Nephron (organoid): Measurements from ENCODE around the gene DGKE.

Source experiments
- H3K27ac Mint-ChIP-seq, 3 experiments: 2 replicates each; pipeline ENCODE4 v1.8.0; 2020; ENCODE audit warnings: mixed read lengths in 3 of 3, mild to moderate bottlenecking in 2 of 3, moderate library complexity in 1 of 3
- H3K27me3 Mint-ChIP-seq: 2 replicates; pipeline ENCODE4 v1.8.0; 2021; ENCODE audit warnings: low read depth, mild to moderate bottlenecking, moderate library complexity, mixed read lengths
- H3K36me3 Mint-ChIP-seq: 2 replicates; pipeline ENCODE4 v1.8.0; 2020; ENCODE audit warnings: low read depth, mixed read lengths
- H3K4me1 Mint-ChIP-seq: 2 replicates; pipeline ENCODE4 v1.8.0; 2020; ENCODE audit warnings: mixed read lengths
- H3K4me3 Mint-ChIP-seq, 3 experiments: 2 replicates each; pipeline ENCODE4 v1.8.0; 2020; ENCODE audit warnings: mild to moderate bottlenecking in 3 of 3, mixed read lengths in 3 of 3, moderate library complexity in 2 of 3
- H3K9me3 Mint-ChIP-seq: 2 replicates; pipeline ENCODE4 v1.8.0; 2020; ENCODE audit warnings: mixed read lengths
- TF ChIP-seq, protein P1 (sequence below), 3 experiments: fragments of 200-600 bp; sonication (generic); IDR thresholded peaks; one replicate each; pipeline ENCODE4 v1.5.0; 2021; ENCODE audit warnings: antibody characterized with exemption in 3 of 3; ENCODE audit not compliant: unreplicated experiment in 3 of 3

The DGKE gene

GRCh38 chr17:56833809-56834379 lies at the start of gene DGKE, which contains the start of gene C17orf67:
Gene DGKE (plus strand): TSS chr17:56834151. CDS start chr17:56834796, 645 bp downstream.
Gene C17orf67 (minus strand): TSS chr17:56833920. CDS start chr17:56815810, 18,110 bp downstream.
- TF ChIP-seq, protein P1, sequence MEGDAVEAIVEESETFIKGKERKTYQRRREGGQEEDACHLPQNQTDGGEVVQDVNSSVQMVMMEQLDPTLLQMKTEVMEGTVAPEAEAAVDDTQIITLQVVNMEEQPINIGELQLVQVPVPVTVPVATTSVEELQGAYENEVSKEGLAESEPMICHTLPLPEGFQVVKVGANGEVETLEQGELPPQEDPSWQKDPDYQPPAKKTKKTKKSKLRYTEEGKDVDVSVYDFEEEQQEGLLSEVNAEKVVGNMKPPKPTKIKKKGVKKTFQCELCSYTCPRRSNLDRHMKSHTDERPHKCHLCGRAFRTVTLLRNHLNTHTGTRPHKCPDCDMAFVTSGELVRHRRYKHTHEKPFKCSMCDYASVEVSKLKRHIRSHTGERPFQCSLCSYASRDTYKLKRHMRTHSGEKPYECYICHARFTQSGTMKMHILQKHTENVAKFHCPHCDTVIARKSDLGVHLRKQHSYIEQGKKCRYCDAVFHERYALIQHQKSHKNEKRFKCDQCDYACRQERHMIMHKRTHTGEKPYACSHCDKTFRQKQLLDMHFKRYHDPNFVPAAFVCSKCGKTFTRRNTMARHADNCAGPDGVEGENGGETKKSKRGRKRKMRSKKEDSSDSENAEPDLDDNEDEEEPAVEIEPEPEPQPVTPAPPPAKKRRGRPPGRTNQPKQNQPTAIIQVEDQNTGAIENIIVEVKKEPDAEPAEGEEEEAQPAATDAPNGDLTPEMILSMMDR (IDR thresholded peaks at IDR 0.05; ENCODE audit: unreplicated experiment in 3 of 3): no peak
- H3K4me1 Mint-ChIP-seq: peaks cover 28% of the 10 kb centered on the region
- peaks cover 10% of the 10 kb centered on the region for H3K27me3 Mint-ChIP-seq
- peak within 1 kb of the TSS; percentile 88 to 90 (median 90) for H3K4me3 Mint-ChIP-seq
- peaks cover 17% of the 10 kb centered on the region for H3K36me3 Mint-ChIP-seq
- peak within 1 kb of the TSS in 2 of 3 experiments; percentile 37 to 50 for H3K27ac Mint-ChIP-seq
- no peaks in the 10 kb centered on the region for H3K9me3 Mint-ChIP-seq

GRCh38 chr17:56785405-56785804 lies 48.5 kb upstream of the DGKE start:
- Mint-ChIP-seq H3K9me3 (peaks cover 3% of the 10 kb centered on the region), H3K27me3 (peaks cover 38% of the 10 kb centered on the region), H3K4me1 (peaks cover 5% of the 10 kb centered on the region), H3K4me3 (no peak overlapping the region), H3K36me3 (no peaks in the 10 kb centered on the region), H3K27ac (no peak overlapping the region)
- TF ChIP-seq, protein P1 (IDR thresholded peaks at IDR 0.05; ENCODE audit: unreplicated experiment in 3 of 3): no peak

DNA sequence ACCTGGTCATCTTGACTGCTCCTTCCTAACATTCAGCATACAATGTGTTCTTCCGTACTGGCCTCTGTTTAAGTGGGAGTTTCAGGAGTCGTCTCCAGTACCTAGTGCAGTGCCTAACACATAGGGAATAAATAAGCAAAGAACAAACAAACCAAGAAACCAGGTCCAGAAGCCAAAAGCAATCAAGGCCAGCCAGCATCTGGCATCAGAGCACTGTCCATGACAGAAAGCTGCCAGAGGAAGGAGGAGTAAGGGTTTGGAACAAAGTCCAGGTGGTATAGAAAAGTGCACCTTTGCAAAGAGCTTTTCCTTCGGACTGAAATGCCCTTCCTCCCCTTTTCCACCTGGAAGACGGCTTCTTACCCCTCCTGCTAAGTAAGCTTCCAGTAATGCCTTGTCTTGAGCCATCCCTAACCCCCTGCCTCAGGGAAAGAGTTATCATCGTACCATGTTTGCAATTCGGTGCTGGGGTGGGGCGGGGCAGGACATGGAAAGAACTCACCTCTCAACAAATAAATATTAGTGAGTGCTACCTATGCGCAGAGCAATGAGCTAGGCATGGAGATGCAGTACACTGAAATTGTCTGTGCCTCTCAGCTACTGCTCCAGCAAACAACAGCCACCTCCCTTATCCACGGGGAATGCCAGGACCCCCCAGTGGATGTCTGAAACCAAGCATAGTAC lies 47.8 kb upstream of the DGKE start:
- peaks cover 5% of the 10 kb centered on the region for H3K4me1 Mint-ChIP-seq
- no peak overlapping the region for H3K4me3 Mint-ChIP-seq
- TF ChIP-seq, protein P1 (IDR thresholded peaks at IDR 0.05; ENCODE audit: unreplicated experiment in 3 of 3): no peak
- H3K36me3 Mint-ChIP-seq: no peaks in the 10 kb centered on the region
- peaks cover 36% of the 10 kb centered on the region for H3K27me3 Mint-ChIP-seq
- H3K27ac Mint-ChIP-seq: no peak overlapping the region
- H3K9me3 Mint-ChIP-seq: peaks cover 3% of the 10 kb centered on the region

- H3K9me3 Mint-ChIP-seq: peaks cover 5% of the 10 kb centered on the region
- TF ChIP-seq, protein P1 (IDR thresholded peaks at IDR 0.05; ENCODE audit: unreplicated experiment in 3 of 3): no peak
- peaks cover 6% of the 10 kb centered on the region for H3K4me1 Mint-ChIP-seq
- no peak overlapping the region for H3K27ac Mint-ChIP-seq
- peaks cover under 1% of the 10 kb centered on the region for H3K36me3 Mint-ChIP-seq
- peaks cover 28% of the 10 kb centered on the region for H3K27me3 Mint-ChIP-seq
- no peak overlapping the region for H3K4me3 Mint-ChIP-seq
These were observed 46.9 kb upstream of the DGKE start for GRCh38 chr17:56786989-56787482.

- Mint-ChIP-seq H3K27ac (no peak overlapping the region), H3K4me1 (peaks cover 3% of the 10 kb centered on the region), H3K9me3 (peaks cover 6% of the 10 kb centered on the region), H3K27me3 (peaks cover 32% of the 10 kb centered on the region), H3K36me3 (peaks cover 5% of the 10 kb centered on the region), H3K4me3 (peak overlapping the region in 1 of 3 experiments; percentile 14)
- TF ChIP-seq, protein P1 (IDR thresholded peaks at IDR 0.05; ENCODE audit: unreplicated experiment in 3 of 3): no peak
These were observed 41.7 kb upstream of the DGKE start for GRCh38 chr17:56792267-56792666.
